VCaP (cell line): ENCODE results near the gene FER.

Source experiments
- H3K27ac ChIP-seq: fragments of 450-650 bp; 2 replicates; pipeline ENCODE4 v1.5.1; 2017
- TF ChIP-seq, protein P1 (sequence below): fragments of 450-650 bp; conservative IDR thresholded peaks from 2 replicates; pipeline ENCODE4 v1.5.1; 2017; ENCODE audit warnings: mild to moderate bottlenecking, moderate library complexity

Gene FER

DNA sequence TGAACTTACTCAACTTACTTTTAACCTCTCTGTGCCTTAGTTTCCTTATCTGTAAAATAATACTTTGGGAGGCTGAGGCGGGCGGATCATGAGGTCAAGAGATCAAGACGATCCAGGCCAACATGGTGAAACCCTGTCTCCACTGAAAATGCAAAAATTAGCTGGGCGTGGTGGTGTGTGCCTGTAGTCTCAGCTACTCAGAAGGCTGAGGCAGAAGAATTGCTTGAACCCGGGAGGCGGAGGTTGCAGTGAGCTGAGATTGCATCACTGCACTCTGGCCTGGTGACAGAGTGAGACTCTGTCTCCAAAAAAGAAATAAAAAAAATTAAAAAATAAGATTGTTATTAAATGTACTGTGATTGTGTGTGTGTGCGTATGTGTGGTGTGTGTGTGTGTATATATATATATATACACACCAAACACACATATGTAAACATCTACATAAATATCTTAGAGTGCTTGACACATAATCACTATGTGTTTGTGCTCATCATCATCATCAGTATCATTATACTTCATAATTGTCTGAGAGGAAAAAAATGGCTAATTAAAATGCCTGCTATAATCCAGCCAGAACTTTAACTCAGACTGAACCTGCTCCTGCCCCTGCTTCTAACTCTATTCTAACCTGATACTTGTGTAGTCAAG is 312.8 kb downstream of the FER start:
- TF ChIP-seq, protein P1, sequence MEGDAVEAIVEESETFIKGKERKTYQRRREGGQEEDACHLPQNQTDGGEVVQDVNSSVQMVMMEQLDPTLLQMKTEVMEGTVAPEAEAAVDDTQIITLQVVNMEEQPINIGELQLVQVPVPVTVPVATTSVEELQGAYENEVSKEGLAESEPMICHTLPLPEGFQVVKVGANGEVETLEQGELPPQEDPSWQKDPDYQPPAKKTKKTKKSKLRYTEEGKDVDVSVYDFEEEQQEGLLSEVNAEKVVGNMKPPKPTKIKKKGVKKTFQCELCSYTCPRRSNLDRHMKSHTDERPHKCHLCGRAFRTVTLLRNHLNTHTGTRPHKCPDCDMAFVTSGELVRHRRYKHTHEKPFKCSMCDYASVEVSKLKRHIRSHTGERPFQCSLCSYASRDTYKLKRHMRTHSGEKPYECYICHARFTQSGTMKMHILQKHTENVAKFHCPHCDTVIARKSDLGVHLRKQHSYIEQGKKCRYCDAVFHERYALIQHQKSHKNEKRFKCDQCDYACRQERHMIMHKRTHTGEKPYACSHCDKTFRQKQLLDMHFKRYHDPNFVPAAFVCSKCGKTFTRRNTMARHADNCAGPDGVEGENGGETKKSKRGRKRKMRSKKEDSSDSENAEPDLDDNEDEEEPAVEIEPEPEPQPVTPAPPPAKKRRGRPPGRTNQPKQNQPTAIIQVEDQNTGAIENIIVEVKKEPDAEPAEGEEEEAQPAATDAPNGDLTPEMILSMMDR: no peak
- no peak overlapping the region for H3K27ac ChIP-seq

DNA sequence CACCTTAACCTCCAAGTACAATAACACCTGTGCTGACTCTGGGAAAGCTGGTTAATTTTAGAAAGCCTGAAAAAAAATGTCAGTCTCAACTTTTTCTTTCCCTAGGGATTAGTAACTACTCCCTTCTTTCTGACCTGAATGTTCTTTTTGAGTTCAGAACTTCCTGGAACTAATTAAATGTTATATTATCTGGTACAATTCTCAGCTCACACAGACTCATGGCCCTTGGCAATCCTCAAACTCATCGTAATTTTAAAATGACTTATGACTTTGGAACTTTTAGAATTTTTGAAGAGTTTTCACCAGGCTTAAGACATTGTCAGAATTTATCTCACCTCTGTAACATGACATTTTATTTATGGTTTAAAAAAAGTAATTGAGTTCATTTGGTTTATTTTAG is 315.0 kb downstream of the FER start:
- H3K27ac ChIP-seq: no peak overlapping the region
- TF ChIP-seq, protein P1: no peak

DNA sequence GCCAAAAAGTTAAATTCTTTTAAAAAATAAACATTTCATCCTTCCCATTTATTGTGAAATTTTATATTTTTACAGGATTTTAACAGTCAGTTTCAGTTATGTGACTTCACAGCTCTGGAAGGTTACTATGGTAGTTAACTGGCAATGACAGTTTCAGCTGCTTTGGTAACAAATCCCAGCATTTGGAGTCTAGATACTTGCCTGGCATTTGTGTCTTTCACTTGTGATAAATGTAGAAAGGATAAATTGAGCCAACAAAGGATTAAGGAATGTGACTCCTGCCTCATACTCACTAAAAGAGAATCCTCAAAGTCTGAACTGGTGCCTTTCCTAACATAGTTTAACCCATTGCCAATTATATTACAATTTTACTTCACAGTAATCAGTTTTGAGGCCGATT is 315.5 kb downstream of the FER start:
- no peak overlapping the region for H3K27ac ChIP-seq
- TF ChIP-seq, protein P1: no peak

DNA sequence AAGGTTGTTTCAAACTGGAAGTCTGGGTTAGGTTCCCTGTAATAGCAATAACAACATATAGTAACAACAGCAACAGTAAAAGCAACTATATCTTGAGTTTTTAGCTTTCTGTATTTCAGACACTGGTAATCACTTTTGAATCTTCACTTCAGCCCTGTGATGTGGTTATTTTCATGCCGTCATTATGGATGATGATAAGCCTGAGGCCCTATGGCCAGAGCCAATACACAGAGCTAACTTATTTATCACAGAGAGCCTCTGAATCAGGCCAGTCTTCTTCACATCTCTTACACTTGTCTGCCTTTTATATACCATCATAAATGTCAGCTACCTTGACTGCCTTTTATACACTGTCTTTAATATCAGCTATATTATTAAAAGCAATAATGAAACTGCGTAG is 329.0 kb downstream of the FER start:
- no peak overlapping the region for H3K27ac ChIP-seq
- TF ChIP-seq, protein P1: no peak

DNA sequence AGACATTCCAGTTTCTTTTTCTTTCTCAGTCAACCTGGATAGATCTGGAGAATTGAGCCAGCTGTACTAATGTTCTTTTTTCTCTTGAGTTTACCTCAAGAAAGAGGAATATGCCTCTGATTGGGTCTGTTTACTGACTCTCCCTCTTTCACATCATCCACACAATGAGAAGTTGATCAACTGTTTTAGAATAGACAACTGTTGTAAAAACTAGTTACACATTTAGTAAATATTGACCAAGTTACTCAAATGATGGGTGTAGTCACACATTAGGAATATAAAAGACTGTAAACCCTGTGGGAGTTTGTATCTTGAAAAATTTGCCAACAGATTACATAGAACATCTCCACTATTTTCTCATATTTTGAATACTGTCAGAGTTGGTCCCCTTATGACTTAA is 330.8 kb downstream of the FER start:
- H3K27ac ChIP-seq: no peak overlapping the region
- TF ChIP-seq, protein P1: no peak

DNA sequence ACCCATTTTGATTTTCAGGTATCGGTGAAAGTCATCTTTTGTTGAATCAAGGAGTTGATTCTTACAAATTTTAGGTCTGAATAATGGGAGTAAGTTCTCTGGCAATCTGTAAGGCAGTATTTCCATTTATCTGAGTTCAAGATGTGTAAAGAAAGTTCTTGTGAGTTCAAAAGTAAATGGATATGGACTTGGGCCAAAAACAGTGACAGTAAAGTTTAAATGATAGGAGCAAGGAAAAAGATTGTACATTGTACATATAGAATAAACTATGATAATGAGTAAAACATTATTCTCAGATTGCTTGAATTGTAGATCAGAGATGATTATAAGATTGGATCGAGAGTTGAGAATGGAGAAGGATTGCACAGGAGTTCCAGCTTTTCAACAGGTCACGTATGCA is 332.8 kb downstream of the FER start:
- TF ChIP-seq, protein P1: no peak

DNA sequence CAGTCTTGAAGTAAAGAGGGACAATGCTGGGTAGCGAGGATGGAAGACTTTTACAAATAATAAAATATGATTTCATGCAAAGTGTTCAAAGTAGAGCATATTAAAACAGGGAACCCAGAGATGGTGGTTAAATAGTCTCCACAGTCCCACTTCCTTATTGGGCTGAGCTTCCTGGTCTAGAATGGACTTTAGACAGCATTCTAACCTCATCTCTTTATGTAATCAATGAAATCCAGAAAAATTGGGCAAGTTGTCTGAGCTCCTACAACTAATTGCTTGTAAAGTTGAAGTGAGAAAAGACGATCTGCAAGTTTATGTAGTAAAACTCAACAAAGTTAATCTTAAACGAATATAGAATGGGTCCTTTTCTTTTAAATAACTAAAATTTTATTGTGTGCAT is 333.2 kb downstream of the FER start:
- no peak overlapping the region for H3K27ac ChIP-seq
- TF ChIP-seq, protein P1: no peak

More for the DNA sequence above, 332.8 kb downstream of the FER start:
- no peak overlapping the region for H3K27ac ChIP-seq
